Measurements from ENCODE around the gene TCF21. TPM values are rescaled to one million over a fixed set of nuclear protein-coding genes. Genes with fewer than 3 reads are reported as not detected.
"Not testable (repeated sequence)": the region's sequence is repeated elsewhere in the genome, so short reads cannot be mapped to it uniquely, and the experiment has no call there.

TCF21 gene
- total RNA-seq, 1 donor from 2014 or later = 46.5 TPM

GRCh38 chr6:133854364-133855275, 34.3 kb upstream of the TCF21 start:
- H3K27ac ChIP-seq = no peak overlapping the region
- H3K27me3 ChIP-seq (ENCODE audit: low read depth) = peaks cover 36% of the 10 kb centered on the region
- no peak for TF ChIP-seq CTCF (IDR thresholded peaks at IDR 0.05)
- H3K9me3 ChIP-seq = peaks cover 5% of the 10 kb centered on the region
- intact Hi-C loops (cut with DNase I) = no loop called here
- no peaks in the 10 kb centered on the region for H3K4me1 ChIP-seq
- peak in 1 of 2 donors; percentile 37 for ATAC-seq
- no peak for DNase-seq
- H3K36me3 ChIP-seq = no peaks in the 10 kb centered on the region
- H3K4me3 ChIP-seq = no peak overlapping the region

- DNase-seq = no peak
- Histone ChIP-seq H3K4me1 (no peaks in the 10 kb centered on the region), H3K36me3 (no peaks in the 10 kb centered on the region), H3K4me3 (no peak overlapping the region), H3K27ac (no peak overlapping the region), H3K27me3 (ENCODE audit: low read depth) (peaks cover 36% of the 10 kb centered on the region), H3K9me3 (peaks cover 5% of the 10 kb centered on the region)
- intact Hi-C loops (cut with DNase I) = no loop called here
- TF ChIP-seq CTCF (IDR thresholded peaks at IDR 0.05) = no peak
- no peak for ATAC-seq
Observed at GRCh38 chr6:133855276-133855990, 33.5 kb upstream of the TCF21 start.

GRCh38 chr6:133855991-133856370, 32.9 kb upstream of the TCF21 start:
- H3K4me3 ChIP-seq = no peak overlapping the region
- no peak for ATAC-seq
- no peak overlapping the region for H3K27ac ChIP-seq
- DNase-seq = no peak
- TF ChIP-seq CTCF (IDR thresholded peaks at IDR 0.05) = no peak
- H3K4me1 ChIP-seq = no peaks in the 10 kb centered on the region
- no peaks in the 10 kb centered on the region for H3K36me3 ChIP-seq
- intact Hi-C loops (cut with DNase I) = no loop called here
- H3K27me3 ChIP-seq (ENCODE audit: low read depth) = peaks cover 36% of the 10 kb centered on the region
- peaks cover 5% of the 10 kb centered on the region for H3K9me3 ChIP-seq

- Histone ChIP-seq H3K4me3 (no peak overlapping the region), H3K27ac (no peak overlapping the region), H3K36me3 (no peaks in the 10 kb centered on the region), H3K4me1 (no peaks in the 10 kb centered on the region), H3K27me3 (ENCODE audit: low read depth) (peaks cover 36% of the 10 kb centered on the region), H3K9me3 (peaks cover 5% of the 10 kb centered on the region)
- TF ChIP-seq CTCF (IDR thresholded peaks at IDR 0.05) = no peak
- DNase-seq (no peak), ATAC-seq (no peak)
- intact Hi-C loops (cut with DNase I) = no loop called here
Observed at GRCh38 chr6:133856911-133857310, 32.0 kb upstream of the TCF21 start.

- intact Hi-C loops (cut with DNase I) = no loop called here
- DNase-seq = no peak
- Histone ChIP-seq H3K4me1 (no peaks in the 10 kb centered on the region), H3K36me3 (no peaks in the 10 kb centered on the region), H3K9me3 (peaks cover 11% of the 10 kb centered on the region), H3K27ac (no peak overlapping the region), H3K27me3 (ENCODE audit: low read depth) (peaks cover 36% of the 10 kb centered on the region), H3K4me3 (no peak overlapping the region)
- no peak for ATAC-seq
- TF ChIP-seq CTCF (IDR thresholded peaks at IDR 0.05) = no peak
Observed at GRCh38 chr6:133857696-133858095, 31.2 kb upstream of the TCF21 start.

GRCh38 chr6:133861337-133861736, 27.6 kb upstream of the TCF21 start:
- H3K36me3 ChIP-seq; intact Hi-C loops (cut with DNase I); H3K27me3 ChIP-seq (ENCODE audit: low read depth); H3K27ac ChIP-seq; H3K4me1 ChIP-seq; H3K4me3 ChIP-seq; ATAC-seq; DNase-seq: not testable (repeated sequence)
- H3K9me3 ChIP-seq = peaks cover 22% of the 10 kb centered on the region
